GM21723 (cell line): Measurements from ENCODE around the gene EHMT2.
"Not testable (repeated sequence)": the region's sequence is repeated elsewhere in the genome, so short reads cannot be mapped to it uniquely, and the experiment has no call there.

Experiments used
- ATAC-seq: cut with Tn5 transposase; IDR thresholded peaks from one replicate; pipeline ENCODE4 v1.9.1; 2021; ENCODE audit warnings: mild to moderate bottlenecking, moderate library complexity; ENCODE audit not compliant: unreplicated experiment

Gene EHMT2

DNA sequence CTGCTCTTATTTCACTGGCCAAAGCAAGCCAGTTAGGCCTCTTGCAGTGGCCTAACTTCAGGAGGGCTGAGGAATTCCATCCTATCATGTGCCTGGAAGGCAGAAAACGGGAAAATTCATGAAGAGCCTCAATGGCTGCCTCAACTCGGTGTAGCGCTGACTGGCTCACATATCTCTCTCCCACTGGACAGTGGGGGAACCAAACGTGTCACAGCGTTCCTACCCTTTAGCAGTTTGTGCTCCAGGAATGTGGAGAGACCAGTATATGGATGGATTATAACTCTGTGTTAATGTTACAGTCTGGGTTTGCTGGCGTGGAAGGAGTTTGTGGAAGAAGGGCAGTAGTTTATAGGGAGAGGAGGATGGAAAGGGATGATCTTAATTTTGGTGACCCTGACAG lies 18.3 kb upstream of the EHMT2 start:
- ATAC-seq, result no peak

DNA sequence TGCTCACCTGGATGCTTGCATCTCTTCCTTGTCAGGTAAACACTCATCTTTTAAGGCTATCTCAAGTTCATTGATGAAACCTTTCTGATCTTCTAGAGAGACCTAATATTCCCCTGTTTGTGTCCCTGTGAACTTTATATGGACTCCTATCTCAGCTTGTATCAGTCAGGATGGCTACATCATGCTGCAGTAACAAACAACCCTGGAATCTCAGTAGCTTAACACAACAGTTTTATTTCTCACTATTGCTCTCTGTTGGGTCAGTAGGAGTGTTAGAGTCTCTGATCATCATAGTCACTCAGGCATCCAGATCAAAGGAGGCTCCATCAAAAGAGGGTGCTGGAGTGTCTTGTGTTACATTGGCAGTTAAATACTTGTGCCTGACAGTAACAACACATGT lies 17.9 kb upstream of the EHMT2 start:
- ATAC-seq, result no peak

DNA sequence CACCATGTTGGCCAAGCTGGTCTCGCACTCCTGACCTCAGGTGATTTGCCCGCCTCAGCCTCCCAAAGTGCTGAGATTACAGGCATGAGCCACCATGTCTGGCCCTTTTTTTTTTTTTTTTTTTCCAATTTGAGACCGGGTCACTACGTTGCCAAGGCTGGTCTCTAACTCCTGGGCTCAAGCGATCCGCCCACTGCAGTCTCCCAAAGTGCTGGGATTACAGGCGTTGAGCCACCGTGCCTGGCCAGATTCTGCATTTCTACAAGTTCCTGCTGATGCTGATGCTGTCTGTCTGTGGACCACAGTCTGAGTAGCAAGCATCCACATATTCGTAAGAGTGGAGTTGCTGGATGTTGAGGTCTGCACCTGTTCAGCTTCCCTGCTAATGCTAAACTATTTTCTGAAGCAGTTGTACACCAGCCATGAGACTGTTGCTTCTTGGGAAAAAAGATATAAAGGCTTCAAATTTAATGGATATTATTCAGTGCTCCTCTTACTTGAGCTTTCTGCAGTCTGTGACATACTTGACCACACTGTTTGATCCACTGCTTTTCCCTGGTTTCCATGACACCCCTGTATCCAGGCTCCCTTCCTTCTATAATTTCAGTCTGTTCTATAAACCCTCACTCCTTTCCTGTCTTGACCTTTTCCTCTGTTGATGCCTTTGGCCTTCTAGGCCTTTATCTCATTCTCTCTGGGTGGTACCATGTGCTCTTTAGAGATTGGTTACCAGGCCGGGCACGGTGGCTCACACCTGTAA lies 14.5 kb upstream of the EHMT2 start:
- ATAC-seq, result no peak

DNA sequence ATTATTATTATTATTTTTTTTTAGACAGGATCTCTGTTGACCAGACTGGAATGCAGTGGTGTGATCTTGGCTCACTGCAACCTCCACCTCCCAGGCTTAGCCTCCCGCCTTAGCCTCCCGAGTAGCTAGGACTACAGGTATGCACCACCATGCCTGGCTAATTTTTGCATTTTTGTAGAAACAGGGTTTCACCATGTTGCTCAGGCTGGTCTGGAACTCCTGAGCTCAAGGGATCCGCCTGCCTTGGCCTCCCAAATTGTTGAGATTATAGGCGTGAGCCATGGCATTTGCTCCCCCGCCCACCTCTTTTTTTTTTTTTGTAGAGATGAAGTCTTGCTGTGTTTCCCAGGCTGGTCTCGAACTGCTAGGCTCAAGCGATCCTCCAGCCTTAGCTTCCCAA lies 11.8 kb upstream of the EHMT2 start:
- ATAC-seq, result not testable (repeated sequence)

DNA sequence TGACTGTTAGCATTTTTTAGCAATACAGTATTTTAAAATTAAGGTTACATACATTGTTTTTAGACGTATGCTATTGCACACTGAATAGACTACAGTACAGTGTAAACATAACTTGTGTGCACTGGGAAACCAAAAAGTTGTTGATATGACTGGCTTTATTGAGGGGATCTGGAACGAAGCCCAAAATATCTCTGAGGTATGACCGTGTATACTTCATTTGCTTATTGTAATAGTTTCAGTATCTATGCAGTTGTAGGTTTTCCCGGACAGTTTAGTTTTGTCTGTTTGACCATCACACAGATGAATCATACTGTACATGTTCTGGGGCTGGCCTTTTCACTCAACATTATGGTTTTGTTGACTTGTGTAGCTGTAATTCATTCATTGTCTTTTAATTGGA lies 11.3 kb upstream of the EHMT2 start:
- no peak for ATAC-seq

DNA sequence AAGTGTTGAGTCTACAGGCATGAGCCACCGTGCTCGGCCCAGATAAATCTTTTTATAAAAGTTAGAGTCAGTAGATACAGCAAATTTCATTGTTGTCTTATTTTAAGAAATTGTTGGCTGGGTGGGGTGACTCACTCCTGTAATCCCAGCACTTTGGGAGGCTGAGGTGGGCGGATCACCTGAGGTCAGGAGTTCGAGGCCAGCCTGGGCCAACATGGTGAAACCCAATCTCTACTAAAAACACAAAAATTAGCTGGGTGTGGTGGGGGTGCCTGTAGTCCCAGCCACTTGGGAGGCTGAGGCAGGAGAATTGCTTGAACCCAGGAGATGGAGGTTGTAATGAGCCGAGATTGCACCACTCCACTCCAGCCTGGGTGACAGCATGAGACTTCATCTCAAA lies 10.8 kb upstream of the EHMT2 start:
- ATAC-seq, result not testable (repeated sequence)

DNA sequence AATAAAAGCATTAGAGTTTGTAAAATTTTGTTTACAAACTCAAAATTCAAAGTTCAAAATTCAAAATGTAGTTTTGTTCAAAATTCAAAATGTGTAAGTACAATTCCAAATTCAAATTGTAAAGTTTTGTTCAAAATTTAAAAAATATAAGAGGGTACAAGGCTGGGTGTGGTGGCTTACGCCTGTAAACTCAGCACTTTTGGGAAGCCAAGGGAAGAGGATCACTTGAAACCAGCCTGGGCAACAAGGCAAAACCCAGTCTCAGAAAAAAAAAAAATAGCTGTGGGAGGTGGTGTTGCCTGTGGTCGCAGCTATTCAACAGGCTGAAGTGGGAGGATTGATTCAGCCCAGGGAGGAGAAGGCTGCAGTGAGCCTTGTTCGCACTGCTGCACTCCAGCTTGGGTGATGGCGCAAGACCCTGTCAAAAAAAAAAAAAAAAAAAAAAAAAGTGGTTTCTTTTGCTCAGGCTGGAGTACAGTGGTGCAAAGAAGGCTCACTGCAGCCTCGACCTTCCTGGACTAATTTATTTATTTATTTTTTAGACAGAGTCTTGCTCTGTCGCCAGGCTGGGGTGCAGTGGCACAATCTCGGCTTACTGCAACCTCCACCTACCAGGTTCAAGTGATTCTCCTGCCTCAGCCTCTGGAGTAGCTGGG lies 9.8 kb upstream of the EHMT2 start:
- no peak for ATAC-seq

DNA sequence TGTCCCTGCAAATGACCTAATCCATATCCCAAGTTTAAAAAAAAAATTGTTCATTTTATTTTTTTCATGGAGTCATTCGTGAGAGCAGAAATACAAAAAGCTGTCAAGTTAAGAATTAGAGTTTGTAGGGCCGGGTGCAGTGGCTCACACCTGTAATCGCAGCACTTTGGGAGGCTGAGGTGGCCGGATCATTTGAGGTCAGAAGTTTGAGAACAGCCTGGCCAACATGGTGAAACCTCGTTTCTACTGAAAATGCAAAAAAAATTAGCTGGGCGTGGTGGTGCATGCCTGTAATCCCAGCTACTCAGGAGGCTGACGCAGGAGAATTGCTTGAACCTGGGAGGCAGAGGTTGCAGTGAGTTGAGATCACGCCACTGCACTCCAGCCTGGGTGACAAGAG lies 9.2 kb upstream of the EHMT2 start:
- ATAC-seq, result not testable (repeated sequence)

DNA sequence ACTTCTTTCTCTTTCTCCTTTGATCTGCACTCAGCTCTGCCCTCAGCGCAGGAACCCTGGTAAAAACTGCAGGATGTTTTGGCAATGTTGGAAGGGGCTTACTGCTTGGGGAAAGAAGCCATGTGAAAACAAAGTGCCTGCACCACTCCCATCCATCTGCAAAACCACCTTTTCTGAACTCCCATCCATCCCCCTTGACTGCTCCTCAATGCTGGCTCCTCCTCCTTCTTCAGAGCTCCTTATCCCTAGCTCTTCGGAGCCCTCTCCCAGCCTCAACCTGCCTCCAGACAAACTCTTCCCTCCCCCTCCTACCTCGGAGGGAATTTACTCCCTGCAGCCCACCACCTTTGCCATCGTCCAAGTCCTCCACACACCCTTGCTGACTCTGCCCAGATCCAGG lies 8.6 kb upstream of the EHMT2 start:
- ATAC-seq, result no peak

DNA sequence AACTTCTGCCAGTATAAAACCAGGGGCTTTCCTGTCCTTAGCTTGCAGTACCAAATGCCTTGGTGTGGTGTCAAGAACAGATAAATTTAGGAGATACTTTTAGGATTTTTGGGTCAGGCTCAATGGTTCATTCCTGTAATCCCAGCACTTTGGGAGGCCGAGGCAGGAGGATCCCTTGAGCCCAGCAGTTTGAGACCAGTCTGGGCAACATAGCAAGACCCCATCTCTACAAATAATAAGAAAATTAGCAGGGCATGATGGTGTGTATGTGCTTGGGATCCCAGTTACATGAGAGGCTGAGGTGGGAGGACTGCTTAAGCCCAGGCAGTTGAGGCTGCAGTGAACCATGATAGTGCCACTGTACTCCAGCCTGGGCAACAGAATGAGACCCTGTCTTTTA lies 7.5 kb upstream of the EHMT2 start:
- ATAC-seq, result no peak

DNA sequence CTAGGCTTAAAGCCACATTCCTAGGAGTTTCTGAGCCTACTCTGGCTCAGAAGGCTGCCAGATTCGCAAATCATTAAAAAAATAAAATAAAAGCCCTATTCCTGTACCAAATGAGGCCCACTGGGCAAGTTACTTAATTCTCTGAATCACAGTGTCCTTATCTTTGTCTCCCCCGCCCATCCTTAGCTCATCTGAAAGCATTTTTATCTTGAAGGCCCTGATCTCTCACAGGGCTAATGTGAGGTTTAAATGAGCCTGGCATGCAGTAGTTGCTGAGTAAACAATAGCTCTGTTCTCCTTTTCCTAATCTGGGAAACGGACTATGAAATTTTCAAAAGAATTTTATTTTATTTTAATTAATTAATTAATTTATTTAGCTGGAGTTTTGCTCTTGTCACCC lies 6.5 kb upstream of the EHMT2 start:
- ATAC-seq, result no peak

DNA sequence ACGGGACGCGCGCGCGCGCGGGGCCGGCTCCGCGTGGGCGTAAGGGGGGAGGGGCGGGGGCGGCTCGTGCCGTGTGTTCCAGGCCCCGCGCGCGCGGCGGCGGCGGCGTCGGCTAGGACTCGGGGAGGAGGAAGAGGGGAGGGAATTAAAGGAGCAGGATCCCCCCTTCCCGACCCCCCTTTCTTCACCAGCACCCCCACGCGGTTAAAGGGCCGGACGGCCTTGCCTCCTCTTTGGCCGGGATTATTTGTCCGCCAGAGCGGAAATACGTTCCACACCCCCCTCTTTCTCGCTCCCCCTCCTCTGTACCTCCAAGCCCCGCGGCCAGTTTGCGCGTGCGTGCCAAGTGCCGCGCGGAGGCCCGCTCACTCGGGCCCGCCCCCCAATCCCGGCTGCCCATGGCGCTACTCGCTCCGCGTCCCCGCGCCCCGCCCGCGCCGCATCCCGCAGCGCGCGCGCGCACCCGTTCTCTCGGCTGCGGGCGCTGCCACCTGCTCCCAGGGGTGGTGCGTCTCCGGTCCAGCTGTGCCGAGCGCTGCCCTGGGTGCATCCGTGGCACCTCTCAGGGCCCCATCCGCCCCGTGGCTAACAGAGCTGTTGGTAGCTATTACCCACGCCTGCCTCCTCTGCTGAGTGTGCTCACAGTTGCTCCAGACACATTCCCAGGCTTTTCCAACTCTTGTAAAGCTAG lies 4.6 kb upstream of the EHMT2 start, which contains the start of gene ZBTB12:
Gene ZBTB12 (minus strand): TSS at position 134 of the 691 bp plus-strand sequence. CDS start 781 bp downstream, outside the sequence.
- ATAC-seq, result peak; percentile 44

DNA sequence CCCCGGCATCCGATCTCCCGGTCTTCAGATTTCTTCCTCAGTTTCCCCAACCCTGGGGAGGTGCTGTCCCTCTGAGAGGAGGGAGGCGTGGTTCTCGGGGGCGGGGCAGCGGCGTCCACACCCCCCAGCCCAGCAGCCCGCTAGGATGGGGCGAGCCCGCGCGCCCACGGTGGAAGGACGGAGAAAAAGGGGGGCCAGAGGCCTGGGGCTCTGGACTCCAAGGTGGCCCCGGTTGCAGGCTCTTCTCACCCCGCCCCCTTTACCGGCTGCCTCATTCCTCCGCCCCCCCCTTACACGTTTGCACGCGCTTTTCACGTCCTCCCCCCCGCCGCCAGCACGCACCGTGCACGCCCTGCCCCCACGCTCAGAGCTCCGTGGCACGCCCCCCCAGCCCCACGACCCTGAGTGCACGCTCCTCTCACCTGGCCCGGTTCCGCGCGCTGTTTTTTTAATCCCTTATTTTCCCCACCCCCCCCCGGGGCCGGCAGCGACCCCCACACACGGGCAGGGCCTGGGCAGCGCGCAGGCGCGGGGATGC lies 4.0 kb upstream of the EHMT2 start:
- ATAC-seq, result no peak

DNA sequence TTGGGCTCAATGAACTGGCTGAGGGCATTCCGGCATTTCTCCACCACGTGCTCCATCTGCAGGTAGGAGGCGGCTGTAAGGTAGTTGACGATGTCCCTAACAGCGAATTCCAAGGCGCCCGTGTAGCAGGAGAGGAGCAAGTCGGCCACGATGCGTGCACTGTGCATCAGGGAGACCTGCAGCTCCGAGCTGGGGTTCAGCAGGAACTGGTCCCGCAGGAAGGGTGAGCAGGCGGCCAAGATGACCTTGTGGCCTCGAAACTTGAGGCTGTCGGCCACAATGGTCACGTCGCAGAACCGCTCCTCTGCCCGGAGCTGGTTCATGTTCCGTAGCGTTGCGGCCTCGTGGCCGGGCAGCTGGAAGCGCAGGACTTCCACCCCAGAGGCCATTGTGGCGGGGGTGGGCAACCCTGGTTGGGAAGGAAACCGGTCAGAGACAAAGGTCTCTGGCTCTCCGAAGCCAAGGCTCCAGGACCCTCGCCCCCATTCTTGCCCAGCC lies 3.5 kb upstream of the EHMT2 start:
- no peak for ATAC-seq

DNA sequence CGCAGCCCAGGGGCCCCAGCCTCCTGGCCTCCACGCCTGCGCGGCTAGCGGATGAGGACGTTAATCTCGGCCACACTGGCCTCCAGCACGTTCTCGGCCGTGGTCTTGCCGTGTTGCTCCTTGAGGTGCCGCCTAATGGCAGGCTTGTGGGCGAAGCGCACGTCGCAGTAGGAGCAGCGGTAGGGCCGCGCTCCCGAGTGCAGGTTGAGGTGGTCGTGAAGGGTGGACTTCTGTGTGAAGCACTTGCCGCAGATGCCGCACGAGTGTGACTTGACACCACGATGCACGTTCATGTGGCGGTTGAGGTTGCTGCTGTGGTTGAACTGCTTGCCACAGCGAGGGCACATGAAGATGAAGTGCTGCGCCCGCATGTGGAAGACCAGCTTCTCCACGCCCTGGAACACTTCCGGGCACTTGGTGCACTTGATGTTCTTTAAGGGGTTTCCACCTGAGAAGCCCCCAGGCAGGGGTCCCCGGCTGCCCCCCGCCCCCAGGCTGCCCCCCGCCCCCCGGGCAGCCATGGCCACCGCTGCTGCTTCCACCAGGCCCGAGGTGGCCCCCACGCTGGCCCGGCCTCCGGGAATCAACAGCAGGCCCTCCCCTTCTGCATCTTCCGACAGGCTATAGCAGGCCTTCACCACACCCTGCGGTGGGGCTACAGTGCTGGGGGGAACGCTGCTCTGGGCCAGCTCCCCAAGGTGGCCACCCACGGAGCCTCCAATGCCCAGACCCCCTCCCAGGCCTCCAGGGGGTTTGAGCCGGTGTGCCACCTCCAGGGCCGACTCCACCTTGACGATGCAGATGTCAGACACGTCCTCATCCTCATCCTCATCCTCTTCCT lies 2.6 kb upstream of the EHMT2 start:
- ATAC-seq, result no peak

DNA sequence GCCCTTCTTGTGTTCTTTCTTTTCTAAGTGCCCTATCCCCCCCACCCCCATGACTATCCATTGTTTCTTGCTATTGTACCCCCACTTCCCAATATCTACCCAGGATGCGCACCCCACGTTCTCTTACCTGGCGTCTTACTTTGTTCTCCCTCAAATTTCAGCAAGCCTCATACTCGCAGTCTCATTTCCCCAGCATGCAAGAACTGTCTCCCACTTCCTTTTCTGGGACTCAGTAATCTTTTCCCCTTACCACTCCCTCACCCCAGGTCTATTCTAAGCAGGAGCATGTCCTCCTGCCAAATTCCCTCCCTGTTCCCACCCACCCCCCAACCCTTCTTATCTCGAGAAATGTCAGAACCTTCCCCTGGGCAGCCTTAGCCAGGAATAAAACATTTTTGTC lies 1.7 kb upstream of the EHMT2 start:
- no peak for ATAC-seq

DNA sequence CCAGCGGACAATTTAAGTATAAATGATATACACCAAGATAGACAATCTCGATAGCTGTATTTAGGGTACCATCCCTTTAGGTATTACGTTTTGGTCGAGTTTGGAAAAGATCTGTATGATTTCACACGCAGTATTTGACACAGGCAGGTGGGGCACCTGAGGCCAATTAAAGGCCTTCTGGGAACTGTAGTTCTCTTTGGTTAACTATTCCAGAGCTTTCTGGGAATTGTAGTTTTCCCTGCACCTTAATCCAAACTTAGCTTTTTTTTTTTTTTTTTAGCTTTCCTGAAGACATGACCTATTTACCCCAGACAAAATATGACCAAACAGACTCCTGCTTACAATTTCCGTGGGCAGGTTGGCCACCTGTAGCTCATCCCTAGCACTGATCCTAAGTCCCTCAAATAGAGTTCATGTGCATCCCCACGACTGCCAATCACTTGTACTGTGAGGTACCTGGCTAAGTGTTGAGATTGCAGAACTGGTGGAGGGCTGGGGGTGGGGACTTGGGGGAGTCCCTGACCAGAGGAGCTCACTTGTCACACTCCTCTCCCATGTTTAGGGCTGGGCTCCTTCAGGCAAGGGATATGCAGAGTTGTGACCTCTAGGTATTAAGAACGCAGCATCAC lies 999 bp upstream of the EHMT2 start:
- ATAC-seq, result peak; percentile 33

DNA sequence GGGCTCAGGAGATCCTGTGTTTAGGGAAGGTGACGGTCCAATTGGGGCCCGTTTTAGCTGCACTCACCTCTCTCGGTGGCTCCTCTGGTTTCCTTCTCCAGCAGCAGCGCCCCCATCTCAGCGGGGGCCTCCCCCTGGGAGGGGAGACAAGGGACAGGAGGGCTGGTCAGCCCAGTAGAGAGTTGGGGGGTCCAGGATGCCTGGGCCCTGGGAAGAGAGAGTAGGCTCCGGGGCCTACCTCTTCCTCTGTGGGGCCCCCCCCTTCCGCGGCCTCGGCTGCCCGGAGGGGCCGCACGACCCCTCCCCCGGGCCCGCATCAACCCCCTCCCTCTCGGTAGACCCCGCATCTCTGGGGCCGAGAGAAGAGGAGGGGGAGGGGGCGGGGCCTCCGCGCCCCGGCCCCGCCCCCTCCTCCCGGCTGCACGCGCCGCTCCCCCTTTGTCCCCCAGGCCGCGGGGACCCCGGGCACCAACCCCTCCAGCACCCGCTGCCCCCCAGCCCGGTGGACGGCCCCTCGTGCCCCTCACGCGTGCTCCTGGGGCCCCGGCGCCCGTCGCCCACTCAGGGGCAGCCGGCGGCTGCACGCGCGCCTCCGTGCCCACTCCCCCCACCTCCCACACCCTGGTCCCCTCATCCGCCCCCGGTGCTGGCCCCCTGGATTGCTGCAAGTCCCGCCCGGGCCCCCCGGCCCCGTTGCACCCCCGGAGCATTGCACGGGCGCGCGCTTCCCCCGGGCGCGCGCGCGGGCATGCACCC lies 464 bp downstream of the EHMT2 start:
- ATAC-seq, result no peak

DNA sequence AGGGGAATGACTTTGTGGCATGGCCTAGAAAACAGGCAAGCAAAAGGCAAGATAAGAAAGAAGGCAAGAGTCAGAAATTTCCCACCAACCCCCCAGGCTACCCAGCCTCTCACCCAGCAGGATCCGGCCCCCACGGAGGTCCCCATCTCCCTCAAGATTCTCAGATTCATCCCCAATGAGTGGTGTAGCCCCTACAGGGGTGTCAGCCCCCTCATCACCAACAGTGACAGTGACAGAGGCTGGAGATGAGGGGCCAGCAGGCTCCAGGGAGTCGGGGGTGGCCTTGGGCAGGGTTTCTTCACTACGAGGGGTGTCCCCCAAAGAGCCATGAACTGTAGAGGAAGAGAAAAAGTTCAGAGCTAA lies 1.0 kb downstream of the EHMT2 start:
- ATAC-seq, result no peak

DNA sequence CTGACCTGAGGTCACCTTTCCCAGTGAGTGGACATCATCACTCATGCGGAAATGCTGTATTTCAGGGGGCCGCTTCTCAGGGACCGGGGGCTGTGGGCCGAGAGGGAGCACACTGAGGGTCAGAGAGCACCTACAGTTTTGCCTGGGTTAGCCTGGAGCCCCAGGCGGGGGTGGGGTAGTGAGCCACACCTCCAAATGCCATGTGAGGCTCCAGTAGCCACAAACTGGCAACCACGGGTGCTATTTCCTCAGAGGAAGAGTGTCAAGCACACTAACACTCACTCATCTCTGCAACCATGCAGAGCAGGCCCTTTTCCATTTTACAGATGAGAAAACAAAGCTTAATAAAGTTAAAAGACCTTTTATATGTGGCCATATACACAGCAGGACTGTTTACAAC lies 4.7 kb downstream of the EHMT2 start:
- no peak for ATAC-seq
